ENCODE results near the gene MARCKSL1.

GRCh38 chr1:32362474-32363313 lies 26.7 kb upstream of the MARCKSL1 start, which contains the start of the genes FAM229A and TSSK3:
- TF ChIP-seq CTCF (optimal IDR thresholded peaks at IDR 0.05 in 1 of 3, IDR thresholded peaks at IDR 0.05 in 1 of 3, conservative IDR thresholded peaks at IDR 0.05 in 1 of 3; ENCODE audit: extremely low read depth in 1 of 3, insufficient read depth in 2 of 3, low read length in 3 of 3): no peak
- no peak for TF ChIP-seq EZH2 (IDR thresholded peaks at IDR 0.05; ENCODE audit: low read length)
